Measurements from ENCODE around the gene TMED10.

- TF ChIP-seq CTCF (IDR thresholded peaks at IDR 0.05) (no peak), POLR2A (IDR thresholded peaks at IDR 0.05) (no peak)
Observed at GRCh38 chr14:75134644-75135043, 41.8 kb downstream of the TMED10 start.
